Measurements from ENCODE around the gene RHCG. TPM values are rescaled to one million over a fixed set of nuclear protein-coding genes. Genes with fewer than 3 reads are reported as not detected.
"Not testable (repeated sequence)": the region's sequence is repeated elsewhere in the genome, so short reads cannot be mapped to it uniquely, and the experiment has no call there.

RHCG gene
- polyA plus RNA-seq, 4 donors, result 0.16 to 2.6 (median 2.2) TPM

DNA sequence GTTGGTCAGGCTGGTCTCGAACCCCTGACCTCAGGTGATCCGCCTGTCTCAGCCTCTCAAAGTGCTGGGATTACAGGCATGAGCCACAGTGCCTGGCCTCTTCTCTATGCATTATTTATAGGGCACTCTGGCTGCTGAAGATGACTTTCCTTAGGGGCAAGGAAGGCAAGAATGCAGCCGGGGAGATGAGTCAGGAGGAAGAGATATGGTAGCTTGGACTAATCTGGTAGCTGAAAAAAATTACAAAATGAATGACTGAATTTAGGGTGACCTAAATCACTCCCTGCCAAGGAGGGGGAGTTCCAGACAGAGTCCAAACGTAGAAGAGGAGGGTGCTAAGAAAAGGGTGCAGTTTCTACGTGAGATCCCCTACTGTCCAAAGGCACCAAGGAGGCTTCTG lies 14.2 kb downstream of the RHCG start:
- DNase-seq (ENCODE audit: low read depth in 4 of 4, low spot score in 3 of 4), result no peak

DNA sequence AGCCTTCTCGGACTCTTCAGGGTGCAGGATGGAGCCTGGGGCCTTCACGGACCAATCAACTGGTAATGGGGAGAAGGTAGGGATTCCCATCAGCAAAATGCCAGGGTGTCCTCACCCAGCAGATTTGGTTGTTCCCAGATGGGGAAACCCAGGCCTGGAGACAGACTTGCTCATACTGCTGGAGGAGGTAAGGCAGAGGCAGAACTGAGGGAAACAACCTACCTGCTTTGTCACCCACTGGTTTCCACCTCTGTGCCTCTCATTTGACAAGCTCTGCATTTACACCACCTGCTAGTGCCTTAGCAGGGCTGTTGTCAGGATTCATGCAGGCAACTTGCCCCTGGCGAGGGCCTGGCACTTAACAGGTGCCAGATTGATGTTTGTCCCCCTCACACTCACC lies 15.9 kb downstream of the RHCG start:
- no peak for DNase-seq (ENCODE audit: low read depth in 4 of 4, low spot score in 3 of 4)

GRCh38 chr15:89479173-89479572 lies 17.2 kb downstream of the RHCG start:
- no peak for DNase-seq (ENCODE audit: low read depth in 4 of 4, low spot score in 3 of 4)

GRCh38 chr15:89477411-89478242 lies 18.8 kb downstream of the RHCG start:
- DNase-seq (ENCODE audit: low read depth in 4 of 4, low spot score in 3 of 4), result no peak

GRCh38 chr15:89475661-89476060 lies 20.7 kb downstream of the RHCG start:
- DNase-seq (ENCODE audit: low read depth in 4 of 4, low spot score in 3 of 4), result no peak

GRCh38 chr15:89472785-89473256 lies 23.6 kb downstream of the RHCG start:
- no peak for DNase-seq (ENCODE audit: low read depth in 4 of 4, low spot score in 3 of 4)

GRCh38 chr15:89469426-89470096 lies 26.8 kb downstream of the RHCG start:
- no peak for DNase-seq (ENCODE audit: low read depth in 4 of 4, low spot score in 3 of 4)

DNA sequence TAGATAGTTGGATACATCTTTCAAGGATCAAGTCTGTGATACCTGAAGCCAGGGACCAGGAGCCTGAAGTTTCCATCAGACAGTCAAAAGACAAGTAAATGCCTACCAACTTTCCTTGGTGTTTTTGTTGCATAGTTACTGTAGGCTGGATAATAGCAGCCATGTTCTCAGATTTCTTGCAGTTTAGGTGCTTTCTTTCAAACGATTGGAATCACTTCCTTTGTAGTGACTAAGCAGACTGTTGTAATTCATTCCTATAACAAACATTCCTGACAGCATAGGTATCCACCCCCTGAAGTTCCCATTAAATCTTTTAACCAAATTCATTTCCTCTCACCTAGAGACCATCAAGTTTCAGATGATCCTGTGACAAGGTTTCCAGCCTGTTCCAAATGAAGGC lies 27.6 kb downstream of the RHCG start:
- not testable (repeated sequence) for DNase-seq (ENCODE audit: low read depth in 4 of 4, low spot score in 3 of 4)

GRCh38 chr15:89463113-89463512 lies 33.3 kb downstream of the RHCG start:
- no peak for DNase-seq (ENCODE audit: low read depth in 4 of 4, low spot score in 3 of 4)

DNA sequence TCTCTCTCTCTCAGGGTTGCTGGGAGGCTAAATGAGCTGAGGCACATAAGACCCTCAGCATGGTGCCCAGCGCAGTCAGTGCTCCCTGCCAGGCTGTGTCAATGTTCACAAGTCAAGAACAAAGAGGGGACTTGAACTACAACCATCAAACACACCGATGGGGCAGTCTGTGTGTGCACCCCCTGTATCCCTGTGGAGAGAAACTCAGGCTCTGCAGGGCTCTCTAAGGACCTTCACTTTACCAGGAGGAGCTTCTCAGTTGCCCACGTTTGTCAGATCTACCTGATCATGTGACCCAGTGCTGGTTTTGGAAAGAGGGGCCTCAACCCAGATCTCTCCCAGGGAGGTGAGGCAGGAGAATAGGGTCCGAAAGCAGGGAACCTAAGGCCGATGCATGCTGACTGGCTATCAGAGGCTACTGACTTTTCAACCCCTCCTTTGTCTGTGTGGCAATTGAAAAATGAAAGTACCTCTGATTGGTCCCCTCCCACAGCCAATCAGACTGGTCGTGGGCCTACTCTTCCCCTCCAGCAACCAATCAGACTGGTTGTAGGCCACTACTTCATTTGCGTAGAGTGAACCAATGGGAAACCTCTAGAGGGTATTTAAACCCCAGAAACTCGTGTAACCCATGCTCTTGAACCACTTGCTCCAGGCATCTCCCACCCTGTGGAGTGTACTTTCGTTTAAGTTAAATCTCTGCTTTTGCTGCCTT lies 34.0 kb downstream of the RHCG start:
- DNase-seq (ENCODE audit: low read depth in 4 of 4, low spot score in 3 of 4), result no peak

GRCh38 chr15:89461386-89461785 lies 35.0 kb downstream of the RHCG start:
- no peak for DNase-seq (ENCODE audit: low read depth in 4 of 4, low spot score in 3 of 4)

DNA sequence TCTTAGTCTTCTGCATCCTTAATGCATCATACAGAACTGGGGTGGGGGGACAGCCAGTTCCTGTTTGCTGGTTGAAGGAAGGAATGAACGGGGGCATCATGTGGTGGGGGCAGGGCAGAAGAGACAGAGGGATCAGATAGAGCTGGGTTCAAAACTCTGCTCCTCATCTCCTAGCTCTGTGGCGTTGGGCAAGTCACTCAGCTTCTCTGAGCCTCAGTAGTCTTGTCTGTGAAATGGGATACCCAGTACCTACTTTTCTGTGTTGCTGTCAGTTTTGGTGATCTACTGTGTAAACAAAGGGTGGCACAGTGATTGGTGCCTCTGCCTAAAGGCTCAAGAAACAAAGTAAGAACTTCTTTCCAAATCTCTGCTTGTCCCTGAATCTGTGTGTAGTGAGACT lies 36.3 kb downstream of the RHCG start:
- no peak for DNase-seq (ENCODE audit: low read depth in 4 of 4, low spot score in 3 of 4)

GRCh38 chr15:89459271-89460038 lies 36.9 kb downstream of the RHCG start:
- no peak for DNase-seq (ENCODE audit: low read depth in 4 of 4, low spot score in 3 of 4)

DNA sequence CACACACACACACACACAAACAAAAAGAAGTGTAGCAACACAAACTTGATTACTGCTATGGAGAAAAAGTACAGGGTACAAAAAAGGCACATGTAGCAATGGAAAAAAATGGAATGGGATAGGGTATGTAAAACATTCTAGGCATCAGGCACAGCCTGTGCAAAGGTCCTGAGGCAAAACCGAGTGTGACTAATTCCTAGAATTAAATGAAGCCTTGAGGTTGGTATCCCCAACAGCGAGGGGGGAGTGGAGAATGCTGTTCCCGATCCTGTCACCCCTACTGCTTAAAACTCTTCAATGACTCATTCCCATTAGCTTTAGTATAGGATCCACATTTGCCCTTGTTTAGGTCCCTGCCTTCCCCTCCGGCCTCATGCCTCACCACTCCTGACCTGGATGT lies 37.9 kb downstream of the RHCG start:
- DNase-seq (ENCODE audit: low read depth in 4 of 4, low spot score in 3 of 4), result no peak

GRCh38 chr15:89457086-89457485 lies 39.3 kb downstream of the RHCG start:
- DNase-seq (ENCODE audit: low read depth in 4 of 4, low spot score in 3 of 4), result no peak

DNA sequence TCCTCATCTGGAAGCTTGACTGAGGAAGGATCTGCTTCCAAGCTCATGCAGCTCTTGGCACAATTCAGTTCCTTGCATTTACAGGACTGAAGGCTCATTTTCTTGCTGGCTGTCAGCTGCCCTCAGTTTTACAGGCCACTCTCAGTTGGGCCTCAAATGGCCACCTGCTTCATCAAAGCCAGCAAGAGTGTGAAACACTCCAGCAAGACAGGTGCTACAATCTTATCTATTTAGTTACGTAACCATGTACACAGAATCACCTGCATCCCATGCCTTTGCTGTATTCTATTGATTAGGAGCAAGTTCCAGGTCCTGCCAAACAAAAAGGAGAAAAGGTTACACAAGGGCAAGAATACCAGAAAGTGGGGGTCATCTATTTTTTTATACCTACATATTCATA lies 40.8 kb downstream of the RHCG start:
- DNase-seq (ENCODE audit: low read depth in 4 of 4, low spot score in 3 of 4), result no peak

GRCh38 chr15:89452330-89452836 lies 44.0 kb downstream of the RHCG start:
- DNase-seq (ENCODE audit: low read depth in 4 of 4, low spot score in 3 of 4), result no peak

- DNase-seq (ENCODE audit: low read depth in 4 of 4, low spot score in 3 of 4), result no peak
These were observed 44.5 kb downstream of the RHCG start for GRCh38 chr15:89451846-89452245.

DNA sequence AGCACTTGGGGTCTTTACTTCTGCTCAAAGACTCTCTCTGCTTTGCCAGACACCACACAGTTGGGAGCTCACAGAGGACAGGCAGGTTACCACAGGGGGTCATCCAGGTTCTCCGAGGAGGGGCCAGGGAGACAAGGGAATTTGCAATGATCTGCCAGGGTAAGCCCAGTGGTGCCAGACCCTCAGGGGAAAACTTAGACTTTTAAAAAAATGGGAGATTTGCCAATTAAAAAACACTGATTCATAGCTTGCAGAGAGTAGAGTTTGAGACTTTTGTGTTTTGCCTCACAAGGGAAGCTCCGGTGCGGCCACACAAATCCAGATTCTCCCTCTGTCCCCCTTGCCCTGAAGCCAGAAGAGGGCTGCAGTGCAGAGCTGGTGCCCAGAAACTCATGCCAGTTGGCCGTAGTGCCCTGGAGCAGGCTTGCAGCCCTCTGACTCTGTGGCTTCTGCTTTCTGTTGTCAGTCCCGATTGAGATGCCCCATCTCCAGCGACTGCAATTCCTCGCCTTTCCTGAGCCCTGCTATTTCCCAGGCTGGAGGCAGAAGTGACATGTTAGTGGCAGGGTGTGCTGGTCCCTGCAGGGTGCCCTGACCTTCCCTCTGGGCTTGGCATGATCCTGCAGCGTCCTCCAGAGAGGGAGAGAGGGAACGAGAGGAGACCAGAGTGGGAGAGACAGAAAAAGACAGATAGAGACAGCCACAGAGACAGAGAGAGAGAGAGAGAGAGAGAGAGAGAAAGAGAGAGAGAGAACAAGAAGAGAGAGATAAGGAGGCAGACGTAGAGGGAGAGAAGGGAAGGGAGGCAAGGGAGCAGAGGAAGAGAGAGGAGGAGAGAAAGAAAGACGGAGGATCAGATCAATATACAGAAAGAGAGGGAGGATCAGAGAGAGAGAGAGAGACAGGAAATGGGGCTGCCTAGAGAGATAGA lies 46.0 kb downstream of the RHCG start:
- no peak for DNase-seq (ENCODE audit: low read depth in 4 of 4, low spot score in 3 of 4)
